Measurements from ENCODE around the gene CRYGS.

Gene CRYGS

DNA sequence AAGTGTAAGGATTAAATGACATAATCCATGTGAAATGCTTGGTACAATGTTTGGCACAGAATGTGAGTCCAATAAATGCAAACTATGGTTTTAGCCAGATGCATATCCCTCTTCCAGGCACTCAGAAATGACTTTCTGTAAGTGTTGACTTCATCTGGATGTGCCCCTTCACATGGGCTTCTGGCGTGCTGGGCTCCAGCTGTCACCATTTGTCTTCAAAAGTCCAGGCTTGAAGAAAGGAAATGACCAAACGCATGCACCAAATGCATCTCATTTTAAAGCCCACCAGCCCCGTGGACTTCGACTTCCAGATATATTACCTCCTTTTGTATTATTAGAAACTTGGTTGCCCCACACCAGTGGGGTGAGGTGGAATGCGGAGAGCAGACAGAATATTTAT lies 23.7 kb downstream of the CRYGS start:
- H2AFZ ChIP-seq (ENCODE audit: low read depth, low read length) = no peak overlapping the region
- H3K27me3 ChIP-seq (ENCODE audit: low read depth, low read length) = no peaks in the 10 kb centered on the region
- no peak for TF ChIP-seq EZH2phosphoT487 (IDR thresholded peaks at IDR 0.05; ENCODE audit: low read depth)
- TF ChIP-seq CTCF (IDR thresholded peaks at IDR 0.05; ENCODE audit: low read depth, low read length) = no peak
- no peaks in the 10 kb centered on the region for H3K79me2 ChIP-seq (ENCODE audit: low read length)
- H3K4me3 ChIP-seq (ENCODE audit: low read length) = no peak overlapping the region
- no peaks in the 10 kb centered on the region for H3K9me3 ChIP-seq (ENCODE audit: insufficient read depth, low read length)
- peaks cover 80% of the 10 kb centered on the region for H3K4me1 ChIP-seq (ENCODE audit: low read length)
- no peaks in the 10 kb centered on the region for H3K36me3 ChIP-seq (replicated peaks; ENCODE audit: low read depth, low read length)
- peak overlapping the region; percentile 85 for H3K27ac ChIP-seq (ENCODE audit: low read length)
- peak overlapping the region; percentile 60 for H3K9ac ChIP-seq (ENCODE audit: low read length)
- H3K4me2 ChIP-seq (ENCODE audit: low read length) = peak overlapping the region; percentile 70
- no peaks in the 10 kb centered on the region for H4K20me1 ChIP-seq (ENCODE audit: insufficient read depth, low read length)

- no peaks in the 10 kb centered on the region for H3K79me2 ChIP-seq (ENCODE audit: low read length)
- peak overlapping the region; percentile 85 for H3K27ac ChIP-seq (ENCODE audit: low read length)
- TF ChIP-seq EZH2phosphoT487 (IDR thresholded peaks at IDR 0.05; ENCODE audit: low read depth) (no peak), CTCF (IDR thresholded peaks at IDR 0.05; ENCODE audit: low read depth, low read length) (no peak)
- H4K20me1 ChIP-seq (ENCODE audit: insufficient read depth, low read length) = no peaks in the 10 kb centered on the region
- peak overlapping the region; percentile 70 for H3K4me2 ChIP-seq (ENCODE audit: low read length)
- H3K4me1 ChIP-seq (ENCODE audit: low read length) = peaks cover 83% of the 10 kb centered on the region
- H3K4me3 ChIP-seq (ENCODE audit: low read length) = peak overlapping the region; percentile 0; the same call in 1 of the 2 replicates
- H2AFZ ChIP-seq (ENCODE audit: low read depth, low read length) = no peak overlapping the region; the same call in 1 of the 2 replicates
- H3K9ac ChIP-seq (ENCODE audit: low read length) = peak overlapping the region; percentile 60
- H3K27me3 ChIP-seq (ENCODE audit: low read depth, low read length) = no peaks in the 10 kb centered on the region
- no peaks in the 10 kb centered on the region for H3K36me3 ChIP-seq (replicated peaks; ENCODE audit: low read depth, low read length)
- no peaks in the 10 kb centered on the region for H3K9me3 ChIP-seq (ENCODE audit: insufficient read depth, low read length)
These were observed 25.0 kb downstream of the CRYGS start for GRCh38 chr3:186519021-186519658.

DNA sequence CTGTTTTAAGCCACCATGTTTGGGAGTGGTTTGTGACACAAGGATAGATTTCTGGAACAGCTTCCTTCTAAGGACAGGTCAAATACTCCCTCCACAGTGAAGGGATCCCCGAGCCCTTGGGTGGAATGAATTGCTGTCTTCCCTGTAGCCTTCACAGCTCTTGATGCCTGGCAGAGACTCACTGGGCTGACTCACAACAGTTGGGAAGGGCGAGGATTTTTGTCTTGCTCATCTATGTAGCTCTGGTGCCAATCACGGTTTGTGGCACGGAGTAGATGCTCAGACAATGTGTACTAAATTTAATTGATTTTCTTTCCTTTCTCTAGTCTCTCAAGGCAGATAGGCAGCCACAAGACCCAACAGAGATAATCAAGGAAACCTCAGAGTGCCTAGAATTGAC lies 27.0 kb downstream of the CRYGS start:
- H4K20me1 ChIP-seq (ENCODE audit: insufficient read depth, low read length) = no peaks in the 10 kb centered on the region
- H3K36me3 ChIP-seq (replicated peaks; ENCODE audit: low read depth, low read length) = no peaks in the 10 kb centered on the region
- H3K27me3 ChIP-seq (ENCODE audit: low read depth, low read length) = no peaks in the 10 kb centered on the region
- no peak overlapping the region for H3K27ac ChIP-seq (ENCODE audit: low read length)
- H3K9ac ChIP-seq (ENCODE audit: low read length) = no peak overlapping the region
- no peaks in the 10 kb centered on the region for H3K9me3 ChIP-seq (ENCODE audit: insufficient read depth, low read length)
- H3K4me2 ChIP-seq (ENCODE audit: low read length) = no peak overlapping the region
- peaks cover 85% of the 10 kb centered on the region for H3K4me1 ChIP-seq (ENCODE audit: low read length)
- H3K4me3 ChIP-seq (ENCODE audit: low read length) = no peak overlapping the region
- TF ChIP-seq EZH2phosphoT487 (IDR thresholded peaks at IDR 0.05; ENCODE audit: low read depth) (no peak), CTCF (IDR thresholded peaks at IDR 0.05; ENCODE audit: low read depth, low read length) (no peak)
- no peaks in the 10 kb centered on the region for H3K79me2 ChIP-seq (ENCODE audit: low read length)
- no peak overlapping the region for H2AFZ ChIP-seq (ENCODE audit: low read depth, low read length)

- Histone ChIP-seq H4K20me1 (ENCODE audit: insufficient read depth, low read length) (no peaks in the 10 kb centered on the region), H3K36me3 (replicated peaks; ENCODE audit: low read depth, low read length) (no peaks in the 10 kb centered on the region), H3K4me1 (ENCODE audit: low read length) (peaks cover 85% of the 10 kb centered on the region), H3K27ac (ENCODE audit: low read length) (no peak overlapping the region), H2AFZ (ENCODE audit: low read depth, low read length) (no peak overlapping the region), H3K9ac (ENCODE audit: low read length) (no peak overlapping the region), H3K4me2 (ENCODE audit: low read length) (no peak overlapping the region), H3K9me3 (ENCODE audit: insufficient read depth, low read length) (no peaks in the 10 kb centered on the region), H3K4me3 (ENCODE audit: low read length) (no peak overlapping the region), H3K27me3 (ENCODE audit: low read depth, low read length) (no peaks in the 10 kb centered on the region), H3K79me2 (ENCODE audit: low read length) (no peaks in the 10 kb centered on the region)
- TF ChIP-seq CTCF (IDR thresholded peaks at IDR 0.05; ENCODE audit: low read depth, low read length) (no peak), EZH2phosphoT487 (IDR thresholded peaks at IDR 0.05; ENCODE audit: low read depth) (no peak)
These were observed 27.5 kb downstream of the CRYGS start for GRCh38 chr3:186516646-186517045.

All from OCI-LY3 (cell line).